H1 (cell line): Measurements from ENCODE around the gene ARHGEF26. TPM values are rescaled to one million over a fixed set of nuclear protein-coding genes. Genes with fewer than 3 reads are reported as not detected.

Experiments used
- CTCF ChIA-PET: fragments of 300-600 bp; sonication (Branson Sonifier 250); formaldehyde crosslinking; loops from one replicate; lab custom pipeline; 2021; ENCODE audit not compliant: partially characterized antibody; lab: Charles Lee
- POLR2A ChIA-PET: fragments of 300-600 bp; sonication (Branson Sonifier 250); formaldehyde crosslinking; loops from one replicate; lab custom pipeline; 2021; ENCODE audit warnings: inconsistent platforms; ENCODE audit not compliant: partially characterized antibody; lab: Charles Lee
- DNase-seq, 2 experiments: peaks; one replicate each; pipeline versions ENCODE4 v3.0.0 to v3.0.0-alpha.2; 2010 to 2022; ENCODE audit warnings: low spot score in 2 of 2, low read depth in 1 of 2, mixed read lengths in 1 of 2
- FAIRE-seq: peaks from 2 replicates; lab custom pipeline; 2011; peaks lifted over from hg19 to GRCh38; lab: Jason Lieb, UNC
- H2AFZ ChIP-seq: 2 replicates; pipeline ENCODE4 v1.8.1; 2012; ENCODE audit warnings: low read length, inconsistent platforms
- H2AK5ac ChIP-seq: 2 replicates; pipeline ENCODE4 v1.6.1; 2013; ENCODE audit warnings: low read depth, low read length
- H2BK120ac ChIP-seq: replicated peaks from 2 replicates; pipeline ENCODE3; 2013; ENCODE audit warnings: low read depth, low read length, inconsistent platforms
- H2BK12ac ChIP-seq: 2 replicates; pipeline ENCODE4 v1.6.1; 2013; ENCODE audit warnings: low read depth, low read length
- H2BK15ac ChIP-seq: 2 replicates; pipeline ENCODE4 v1.6.1; 2013; ENCODE audit warnings: low read length
- H2BK20ac ChIP-seq: 2 replicates; pipeline ENCODE4 v1.6.1; 2013; ENCODE audit warnings: low read length
- H2BK5ac ChIP-seq: 2 replicates; pipeline ENCODE4 v1.6.1; 2013; ENCODE audit warnings: low read depth, low read length
- H3K14ac ChIP-seq: 2 replicates; pipeline ENCODE4 v1.6.1; 2013; ENCODE audit warnings: inconsistent platforms; ENCODE audit not compliant: insufficient read length
- H3K18ac ChIP-seq: 2 replicates; pipeline ENCODE4 v1.6.1; 2013; ENCODE audit warnings: low read length; ENCODE audit errors: extremely low read depth
- H3K23ac ChIP-seq: 2 replicates; pipeline ENCODE4 v1.6.1; 2013; ENCODE audit warnings: inconsistent platforms; ENCODE audit not compliant: insufficient read length
- H3K23me2 ChIP-seq: 2 replicates; pipeline ENCODE4 v1.6.1; 2013; ENCODE audit warnings: low read depth, low read length
- H3K27ac ChIP-seq: 2 replicates; pipeline ENCODE4 v1.6.1; 2011; ENCODE audit warnings: low read depth, low read length, inconsistent platforms
- H3K27me3 ChIP-seq, 4 experiments: replicated peaks in 1 of 4; 1 replicate in 1 of 4; 2 replicates in 3 of 4; pipeline versions ENCODE4 v1.6.1 to v1.8.1; 2011 to 2013; ENCODE audit warnings: low read length in 3 of 4, mild to moderate bottlenecking in 3 of 4, inconsistent platforms in 2 of 4, mixed read lengths in 2 of 4, moderate library complexity in 1 of 4; ENCODE audit not compliant: control insufficient read depth in 3 of 4, insufficient read depth in 3 of 4; ENCODE audit errors: extremely low read depth in 1 of 4
- H3K36me3 ChIP-seq, 4 experiments: 2 replicates each; pipeline versions ENCODE4 v1.6.1 to v1.8.1; 2011 to 2013; ENCODE audit warnings: mild to moderate bottlenecking in 4 of 4, low read length in 3 of 4, moderate library complexity in 2 of 4, control low read depth in 1 of 4, inconsistent platforms in 1 of 4; ENCODE audit not compliant: insufficient read depth in 4 of 4, control insufficient read depth in 2 of 4
- H3K4ac ChIP-seq: replicated peaks from 2 replicates; pipeline ENCODE3; 2013; ENCODE audit warnings: low read length, low read depth, mixed read lengths, inconsistent platforms; ENCODE audit not compliant: insufficient read length
- H3K4me1 ChIP-seq, 4 experiments: replicated peaks in 1 of 4; 1 replicate in 1 of 4; 2 replicates in 3 of 4; pipeline versions ENCODE4 v1.6.1 to v1.8.1; 2011 to 2013; ENCODE audit warnings: low read length in 3 of 4, inconsistent platforms in 2 of 4, mixed read lengths in 1 of 4; ENCODE audit not compliant: insufficient read depth in 4 of 4, control insufficient read depth in 3 of 4
- H3K4me2 ChIP-seq, 2 experiments: 2 replicates each; pipeline versions ENCODE4 v1.6.1 to v1.8.1; 2011 to 2013; ENCODE audit warnings: low read depth in 2 of 2, low read length in 2 of 2, control low read depth in 1 of 2, inconsistent platforms in 1 of 2, mild to moderate bottlenecking in 1 of 2; ENCODE audit not compliant: insufficient read depth in 1 of 2
- H3K4me3 ChIP-seq, 4 experiments: fragments of 200-600, 300-600 bp in 1 of 4; sonication (generic), shearing (Covaris generic), sonication (Bioruptor Twin) in 1 of 4; 2 replicates each; pipeline versions ENCODE4 v1.5.1 to v1.8.1; 2011 to 2016; ENCODE audit warnings: low read length in 4 of 4, low read depth in 3 of 4, control low read depth in 2 of 4, inconsistent platforms in 2 of 4, mild to moderate bottlenecking in 2 of 4, mixed read lengths in 1 of 4, moderate library complexity in 1 of 4; ENCODE audit not compliant: insufficient read depth in 2 of 4; ENCODE audit errors: extremely low read depth in 1 of 4
- H3K56ac ChIP-seq: replicated peaks from 2 replicates; pipeline ENCODE3; 2013; ENCODE audit warnings: low read depth, mild to moderate bottlenecking, mixed read lengths, low read length, inconsistent platforms; ENCODE audit not compliant: insufficient read length
- H3K79me1 ChIP-seq: 2 replicates; pipeline ENCODE4 v1.6.1; 2013; ENCODE audit warnings: low read depth, low read length, control low read depth
- H3K79me2 ChIP-seq, 2 experiments: 2 replicates each; pipeline versions ENCODE4 v1.6.1 to v1.8.1; 2012 to 2013; ENCODE audit warnings: low read length in 2 of 2, mild to moderate bottlenecking in 2 of 2, inconsistent platforms in 1 of 2; ENCODE audit not compliant: insufficient read depth in 2 of 2, control insufficient read depth in 1 of 2
- H3K9ac ChIP-seq, 4 experiments: replicated peaks in 1 of 4; 1 replicate in 1 of 4; 2 replicates in 3 of 4; pipeline versions ENCODE4 v1.6.1 to v1.8.1; 2011 to 2013; ENCODE audit warnings: low read depth in 3 of 4, low read length in 3 of 4, control low read depth in 2 of 4, mild to moderate bottlenecking in 2 of 4, moderate library complexity in 2 of 4, inconsistent platforms in 1 of 4; ENCODE audit errors: extremely low read depth in 1 of 4
- H3K9me3 ChIP-seq, 2 experiments: 2 replicates each; pipeline versions ENCODE4 v1.6.1 to v1.8.1; 2012 to 2013; ENCODE audit warnings: mild to moderate bottlenecking in 2 of 2, moderate library complexity in 2 of 2, control low read depth in 1 of 2, inconsistent platforms in 1 of 2, low read depth in 1 of 2, low read length in 1 of 2, mixed read lengths in 1 of 2; ENCODE audit not compliant: insufficient read depth in 2 of 2
- H4K20me1 ChIP-seq, 2 experiments: replicated peaks in 1 of 2; 2 replicates each; pipeline versions ENCODE3 to v1.8.1; 2011 to 2013; ENCODE audit warnings: inconsistent platforms in 2 of 2, low read length in 2 of 2, mild to moderate bottlenecking in 1 of 2; ENCODE audit not compliant: insufficient read depth in 2 of 2, control insufficient read depth in 1 of 2
- H4K5ac ChIP-seq: 2 replicates; pipeline ENCODE4 v1.6.1; 2013; ENCODE audit warnings: low read length, low read depth, mixed read lengths, inconsistent platforms; ENCODE audit not compliant: insufficient read length
- H4K8ac ChIP-seq: 2 replicates; pipeline ENCODE4 v1.8.0; 2013; ENCODE audit warnings: mild to moderate bottlenecking, moderate library complexity, low read length, inconsistent platforms; ENCODE audit not compliant: insufficient read depth; ENCODE audit errors: extremely low read depth
- H4K91ac ChIP-seq: replicated peaks from 2 replicates; pipeline ENCODE3; 2013; ENCODE audit warnings: low read length, mixed read lengths, inconsistent platforms; ENCODE audit not compliant: insufficient read length
- ASH2L ChIP-seq: fragments of 200-600, 300-600 bp; sonication (generic); IDR thresholded peaks from one replicate; pipeline ENCODE4 v1.7.1; 2017; ENCODE audit warnings: low read length
- ATF2 ChIP-seq: IDR thresholded peaks from 2 replicates; pipeline ENCODE4 v1.6.1; 2012; ENCODE audit warnings: low read length, inconsistent platforms
- CBX8 ChIP-seq: fragments of 300-800, 300-1000 bp; sonication (generic); IDR thresholded peaks from 2 replicates; pipeline ENCODE4 v1.7.1; 2016; ENCODE audit warnings: low read depth, low read length, borderline replicate concordance
- CTBP2 ChIP-seq: IDR thresholded peaks from 2 replicates; pipeline ENCODE4 v1.7.0; 2011; ENCODE audit warnings: borderline replicate concordance, mild to moderate bottlenecking, moderate library complexity, mixed read lengths, low read length; ENCODE audit not compliant: insufficient read depth, insufficient read length
- EP300 ChIP-seq, 2 experiments: IDR thresholded peaks; 1 replicate in 1 of 2; 2 replicates in 1 of 2; pipeline ENCODE4 v1.6.1; 2011 to 2012; ENCODE audit warnings: low read depth in 2 of 2, low read length in 2 of 2, mild to moderate bottlenecking in 2 of 2, borderline replicate concordance in 1 of 2, inconsistent platforms in 1 of 2, moderate library complexity in 1 of 2
- HDAC6 ChIP-seq: IDR thresholded peaks from one replicate; pipeline ENCODE4 v1.7.1; 2012; ENCODE audit warnings: low read depth, mild to moderate bottlenecking, inconsistent platforms, low read length, moderate library complexity
- KDM4A ChIP-seq: IDR thresholded peaks from one replicate; pipeline ENCODE4 v1.7.1; 2012; ENCODE audit warnings: low read depth, mild to moderate bottlenecking, moderate library complexity, low read length, inconsistent platforms; ENCODE audit not compliant: severe bottlenecking
- KDM5A ChIP-seq: fragments of 200-600 bp; IDR thresholded peaks from 2 replicates; pipeline ENCODE4 v1.7.1; 2012; ENCODE audit warnings: mild to moderate bottlenecking, low read length, inconsistent platforms, mixed read lengths
- NRF1 ChIP-seq: IDR thresholded peaks from 2 replicates; pipeline ENCODE4 v1.6.1; 2011; ENCODE audit warnings: mild to moderate bottlenecking, low read depth, low read length, improper control_type of control experiment
- RNF2 ChIP-seq: fragments of 200-900, 300-1000 bp; sonication (generic); IDR thresholded peaks from 2 replicates; pipeline ENCODE4 v1.7.1; 2016; ENCODE audit warnings: borderline replicate concordance, low read depth, mild to moderate bottlenecking, antibody characterized with exemption, low read length; ENCODE audit not compliant: poor library complexity, severe bottlenecking; ENCODE audit errors: missing control alignments
- SIX5 ChIP-seq: IDR thresholded peaks from 2 replicates; pipeline ENCODE4 v1.6.1; 2011; ENCODE audit warnings: mild to moderate bottlenecking, low read depth, low read length
- SUZ12 ChIP-seq: fragments of 200-600 bp; sonication (generic); IDR thresholded peaks from 2 replicates; pipeline ENCODE4 v1.6.1; 2012; ENCODE audit warnings: mild to moderate bottlenecking, inconsistent platforms, low read length, moderate library complexity, mixed read lengths
- WGBS, 2 experiments: shearing (Covaris generic) in 1 of 2; methylation state at CpG; one replicate each; pipeline versions ENCODE4 v1.1.6 to v1.1.7; 2013 to 2015; ENCODE audit warnings: low lambda C conversion rate in 2 of 2, mixed read lengths in 2 of 2, inconsistent platforms in 1 of 2, low coverage in 1 of 2, missing lambda C conversion rate in 1 of 2; ENCODE audit not compliant: insufficient replicate concordance in 2 of 2, insufficient coverage in 1 of 2, insufficient read length in 1 of 2; ENCODE audit errors: extremely low coverage in 1 of 2, missing lambda C conversion rate in 1 of 2; 5-methylcytosine and 5-hydroxymethylcytosine counted together
- polyA plus RNA-seq, 7 experiments: library from polyadenylated mRNA; depleted of rRNA in 3 of 7; stranded (reverse) in 5 of 7; unstranded in 2 of 7; fragments of >200 nt in 5 of 7; fragments of 200-250 nt in 2 of 7; gene quantifications; 1 replicate in 5 of 7; 2 replicates in 1 of 7; 4 replicates in 1 of 7; pipeline versions ENCODE4 v1.2.1 to v1.2.3, GENCODE V29; 2011 to 2013; ENCODE audit warnings: missing spikeins in 2 of 7, mixed read lengths in 2 of 7
- total RNA-seq: library from RNA; stranded (reverse); fragmentation: NEBNext Ultra II Directional; extraction: Animal tissue kit (Norgen Biotek cat#: 25700); gene quantifications from 2 replicates; pipeline ENCODE4 v1.2.1, GENCODE V29; 2021

ARHGEF26 gene
- total and polyA plus RNA-seq, 2 of the 8 experiments (the other 6 are each of a cell fraction or from before 2014, with no cell fraction given) = 3.1 to 15.6 TPM

- 81% methylated on average over 2 of the region's 2 CpGs; no CpG with 5 or more reads in 1 of the 2 experiments for WGBS, 2 experiments
- H2BK15ac ChIP-seq = no peak overlapping the region
- H3K27me3 ChIP-seq = no peaks in the 10 kb centered on the region
- H4K20me1 ChIP-seq = no peaks in the 10 kb centered on the region
- H3K56ac ChIP-seq = no peak overlapping the region
- H3K4ac ChIP-seq = no peak overlapping the region
- H2BK120ac ChIP-seq = no peak overlapping the region
- no peak overlapping the region for H2BK5ac ChIP-seq
- peaks cover 0 to 5% (median 1%) of the 10 kb centered on the region in 4 experiments; a peak in 2 of 7 replicates for H3K4me1 ChIP-seq
- no peak overlapping the region for H4K91ac ChIP-seq
- H3K79me2 ChIP-seq = no peaks in the 10 kb centered on the region
- H2AFZ ChIP-seq = no peak overlapping the region
- no peak for DNase-seq
- no peak overlapping the region for H2BK12ac ChIP-seq
- H3K9me3 ChIP-seq = no peaks in the 10 kb centered on the region
- H4K8ac ChIP-seq = no peak overlapping the region
- no peak overlapping the region for H3K4me3 ChIP-seq
- no peaks in the 10 kb centered on the region for H3K79me1 ChIP-seq
- no peak overlapping the region for H2AK5ac ChIP-seq
- H3K4me2 ChIP-seq = no peak overlapping the region
- no peak overlapping the region for H3K27ac ChIP-seq
- no peaks in the 10 kb centered on the region for H3K36me3 ChIP-seq
- CTCF ChIA-PET = interaction anchor here (1.3 kb wide), 1 partner anchor 28 kb away, joined by 7 read pairs; no protein-coding TSS in a partner anchor
- no peak overlapping the region for H3K18ac ChIP-seq
- H3K14ac ChIP-seq = no peak overlapping the region
- FAIRE-seq = no peak
- POLR2A ChIA-PET = no interaction called here
- no peak overlapping the region for H3K9ac ChIP-seq
- no peak overlapping the region for H3K23ac ChIP-seq
- H4K5ac ChIP-seq = no peak overlapping the region
- no peak overlapping the region for H2BK20ac ChIP-seq
- no peaks in the 10 kb centered on the region for H3K23me2 ChIP-seq
- TF ChIP-seq ATF2 (no peak), EP300 (IDR thresholded peaks at IDR 0.05; ENCODE audit: borderline replicate concordance in 1 of 2, low read depth in 2 of 2, low read length in 2 of 2) (no peak), SIX5 (no peak), CTBP2 (no peak), SUZ12 (no peak), RNF2 (no peak), ASH2L (no peak), KDM4A (no peak), CBX8 (no peak), KDM5A (no peak), HDAC6 (no peak), NRF1 (no peak)
These were observed 104.3 kb downstream of the ARHGEF26 start for GRCh38 chr3:154225536-154225935.
